Endodermal cell (in vitro differentiated cells): Measurements from ENCODE around the gene CDC42BPB. TPM values are rescaled to one million over a fixed set of nuclear protein-coding genes. Genes with fewer than 3 reads are reported as not detected.

Source experiments
- DNase-seq: peaks from one replicate; pipeline ENCODE4 v3.0.0-alpha.2; 2017
- H3K27ac ChIP-seq: 2 replicates; pipeline ENCODE4 v1.5.1; 2013; ENCODE audit warnings: mild to moderate bottlenecking, low read depth, low read length, moderate library complexity
- H3K27me3 ChIP-seq: 2 replicates; pipeline ENCODE4 v1.6.1; 2013; ENCODE audit warnings: mild to moderate bottlenecking, low read length, moderate library complexity; ENCODE audit not compliant: insufficient read depth, control insufficient read depth, poor library complexity, severe bottlenecking
- H3K36me3 ChIP-seq: 2 replicates; pipeline ENCODE4 v1.7.0; 2013; ENCODE audit warnings: mild to moderate bottlenecking, low read length, moderate library complexity; ENCODE audit not compliant: control insufficient read depth, insufficient read depth
- H3K4me1 ChIP-seq: one replicate; pipeline ENCODE4 v1.7.0; 2013; ENCODE audit warnings: low read length; ENCODE audit not compliant: control insufficient read depth, insufficient read depth
- H3K4me3 ChIP-seq: 2 replicates; pipeline ENCODE4 v1.5.1; 2013; ENCODE audit warnings: mild to moderate bottlenecking, low read length, moderate library complexity
- H3K9ac ChIP-seq: 2 replicates; pipeline ENCODE4 v1.6.1; 2013; ENCODE audit warnings: mild to moderate bottlenecking, low read length, moderate library complexity; ENCODE audit not compliant: poor library complexity, severe bottlenecking; ENCODE audit errors: extremely low read depth
- H3K9me3 ChIP-seq: 2 replicates; pipeline ENCODE4 v1.6.1; 2013; ENCODE audit warnings: mild to moderate bottlenecking, low read length, moderate library complexity; ENCODE audit not compliant: control insufficient read depth
- H3K27ac Mint-ChIP-seq: 2 replicates; pipeline ENCODE4 v1.8.0; 2020; ENCODE audit warnings: mixed read lengths
- H3K27me3 Mint-ChIP-seq: 2 replicates; pipeline ENCODE4 v1.8.0; 2021; ENCODE audit warnings: mild to moderate bottlenecking, mixed read lengths; ENCODE audit not compliant: insufficient read depth
- H3K36me3 Mint-ChIP-seq: 2 replicates; pipeline ENCODE4 v1.8.0; 2020; ENCODE audit warnings: low read depth, mixed read lengths
- H3K4me1 Mint-ChIP-seq: 2 replicates; pipeline ENCODE4 v1.8.0; 2020; ENCODE audit warnings: mixed read lengths
- H3K4me3 Mint-ChIP-seq: 2 replicates; pipeline ENCODE4 v1.8.0; 2020; ENCODE audit warnings: mild to moderate bottlenecking, moderate library complexity, mixed read lengths
- H3K9me3 Mint-ChIP-seq: 2 replicates; pipeline ENCODE4 v1.8.0; 2020; ENCODE audit warnings: mild to moderate bottlenecking, mixed read lengths
- CTCF ChIP-seq: fragments of 200-600 bp; sonication (generic); conservative IDR thresholded peaks from 2 replicates; pipeline ENCODE4 v1.5.0; 2021; ENCODE audit warnings: antibody characterized with exemption, mild to moderate bottlenecking
- WGBS, 2 experiments: methylation state at CpG; one replicate each; pipeline versions ENCODE4 v1.1.5 to v1.1.7; 2013; ENCODE audit warnings: missing lambda C conversion rate in 2 of 2, mixed read lengths in 1 of 2; ENCODE audit not compliant: insufficient coverage in 1 of 2, insufficient read length in 1 of 2; 5-methylcytosine and 5-hydroxymethylcytosine counted together
- total RNA-seq, 2 donors: library from RNA; stranded (reverse); fragmentation: NEBNext Ultra II Directional in 1 of 2; extraction: Animal tissue kit (Norgen Biotek cat#: 25700) in 1 of 2; gene quantifications; 2 replicates in 1 of 2; 3 replicates in 1 of 2; pipeline ENCODE4 v1.2.1, GENCODE V29; 2021

CDC42BPB gene
- total RNA-seq, 2 donors from 2014 or later: 120 to 123 TPM

GRCh38 chr14:103104654-103105452 is 47.5 kb upstream of the CDC42BPB start:
- no peaks in the 10 kb centered on the region for H3K36me3 ChIP-seq
- Mint-ChIP-seq H3K4me1 (peaks cover 7% of the 10 kb centered on the region), H3K27ac (no peak overlapping the region), H3K27me3 (peaks cover 48% of the 10 kb centered on the region), H3K4me3 (no peak overlapping the region), H3K36me3 (no peaks in the 10 kb centered on the region), H3K9me3 (peaks cover 3% of the 10 kb centered on the region)
- no peak overlapping the region for H3K27ac ChIP-seq
- peak; percentile 94 for DNase-seq
- WGBS, 2 experiments: 9 to 14% methylated on average over 23 to 59 of the region's 59 CpGs
- peak; percentile 95 for TF ChIP-seq CTCF
- no peak overlapping the region for H3K4me3 ChIP-seq
- H3K9me3 ChIP-seq: no peaks in the 10 kb centered on the region
- H3K9ac ChIP-seq: no peak overlapping the region
- H3K4me1 ChIP-seq: no peaks in the 10 kb centered on the region
- H3K27me3 ChIP-seq: peaks cover 26% of the 10 kb centered on the region

- 2 to 15% methylated on average over 7 to 20 of the region's 20 CpGs for WGBS, 2 experiments
- peaks cover 6% of the 10 kb centered on the region for H3K4me1 Mint-ChIP-seq
- Histone ChIP-seq H3K4me1 (peaks cover 2% of the 10 kb centered on the region), H3K27ac (no peak overlapping the region), H3K9me3 (no peaks in the 10 kb centered on the region), H3K36me3 (no peaks in the 10 kb centered on the region), H3K9ac (no peak overlapping the region), H3K4me3 (no peak overlapping the region), H3K27me3 (peaks cover 26% of the 10 kb centered on the region)
- TF ChIP-seq CTCF: no peak
- no peak overlapping the region for H3K27ac Mint-ChIP-seq
- DNase-seq: no peak
- H3K36me3 Mint-ChIP-seq: no peaks in the 10 kb centered on the region
- no peak overlapping the region for H3K4me3 Mint-ChIP-seq
- H3K27me3 Mint-ChIP-seq: peaks cover 45% of the 10 kb centered on the region
- peaks cover 3% of the 10 kb centered on the region for H3K9me3 Mint-ChIP-seq
Observed at GRCh38 chr14:103104389-103104653, 47.0 kb upstream of the CDC42BPB start.

- 18 to 25% methylated on average over 26 to 68 of the region's 68 CpGs for WGBS, 2 experiments
- Mint-ChIP-seq H3K4me3 (no peak overlapping the region), H3K36me3 (no peaks in the 10 kb centered on the region), H3K4me1 (peaks cover 6% of the 10 kb centered on the region), H3K9me3 (peaks cover 3% of the 10 kb centered on the region), H3K27ac (no peak overlapping the region), H3K27me3 (peaks cover 45% of the 10 kb centered on the region)
- Histone ChIP-seq H3K9ac (no peak overlapping the region), H3K36me3 (no peaks in the 10 kb centered on the region), H3K4me3 (no peak overlapping the region), H3K27ac (no peak overlapping the region), H3K4me1 (peaks cover 8% of the 10 kb centered on the region), H3K9me3 (no peaks in the 10 kb centered on the region), H3K27me3 (peaks cover 26% of the 10 kb centered on the region)
- peak; percentile 79 for DNase-seq
- TF ChIP-seq CTCF: no peak
Observed at GRCh38 chr14:103103461-103104388, 46.4 kb upstream of the CDC42BPB start.
